Measurements from ENCODE around the gene GPR180.

- TF ChIP-seq POLR2A (IDR thresholded peaks at IDR 0.05; ENCODE audit: low read length) (no peak), GATA1 (IDR thresholded peaks at IDR 0.05; ENCODE audit: low read depth, low read length) (no peak)
Observed at GRCh38 chr13:94673851-94674250, 72.2 kb downstream of the GPR180 start.

Measured in erythroblast (primary cell).